Measurements from ENCODE around the gene LHFPL6. TPM values are rescaled to one million over a fixed set of nuclear protein-coding genes. Genes with fewer than 3 reads are reported as not detected.

The LHFPL6 gene
- total and polyA plus RNA-seq, 8 donors, result 1.8 to 13.4 (median 7.1) TPM

DNA sequence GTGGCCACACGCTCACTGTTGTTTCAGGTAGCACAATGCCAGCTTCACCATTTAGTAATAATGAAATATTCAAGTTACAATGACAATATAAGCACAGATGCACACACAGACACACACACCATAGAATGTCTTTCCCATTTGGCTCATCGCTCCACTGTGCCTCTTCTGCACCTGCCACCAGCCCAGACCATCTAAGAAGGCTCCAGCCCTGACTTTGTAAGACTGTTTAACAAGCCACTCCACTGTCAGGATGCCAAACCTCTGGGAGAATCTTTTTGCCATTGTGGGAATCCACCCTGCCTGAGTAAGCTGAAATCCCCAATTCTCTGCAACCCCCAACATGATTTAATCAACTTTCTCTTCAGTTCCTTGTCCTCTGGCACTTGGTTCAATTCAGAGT is 60.6 kb downstream of the LHFPL6 start:
- whole genome bisulfite sequencing, 2 donors, result 72 to 90% methylated on average over 2 of the region's 2 CpGs
- Histone ChIP-seq H3K4me1 (no peaks in the 10 kb centered on the region), H3K27ac (no peak overlapping the region), H3K27me3 (no peaks in the 10 kb centered on the region), H3K4me3 (no peak overlapping the region), H3K9me3 (no peaks in the 10 kb centered on the region), H3K36me3 (no peaks in the 10 kb centered on the region)
- DNase-seq (no peak), ATAC-seq (no peak), FAIRE-seq (no peak)
- TF ChIP-seq, protein P1, sequence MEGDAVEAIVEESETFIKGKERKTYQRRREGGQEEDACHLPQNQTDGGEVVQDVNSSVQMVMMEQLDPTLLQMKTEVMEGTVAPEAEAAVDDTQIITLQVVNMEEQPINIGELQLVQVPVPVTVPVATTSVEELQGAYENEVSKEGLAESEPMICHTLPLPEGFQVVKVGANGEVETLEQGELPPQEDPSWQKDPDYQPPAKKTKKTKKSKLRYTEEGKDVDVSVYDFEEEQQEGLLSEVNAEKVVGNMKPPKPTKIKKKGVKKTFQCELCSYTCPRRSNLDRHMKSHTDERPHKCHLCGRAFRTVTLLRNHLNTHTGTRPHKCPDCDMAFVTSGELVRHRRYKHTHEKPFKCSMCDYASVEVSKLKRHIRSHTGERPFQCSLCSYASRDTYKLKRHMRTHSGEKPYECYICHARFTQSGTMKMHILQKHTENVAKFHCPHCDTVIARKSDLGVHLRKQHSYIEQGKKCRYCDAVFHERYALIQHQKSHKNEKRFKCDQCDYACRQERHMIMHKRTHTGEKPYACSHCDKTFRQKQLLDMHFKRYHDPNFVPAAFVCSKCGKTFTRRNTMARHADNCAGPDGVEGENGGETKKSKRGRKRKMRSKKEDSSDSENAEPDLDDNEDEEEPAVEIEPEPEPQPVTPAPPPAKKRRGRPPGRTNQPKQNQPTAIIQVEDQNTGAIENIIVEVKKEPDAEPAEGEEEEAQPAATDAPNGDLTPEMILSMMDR (IDR thresholded peaks at IDR 0.05), result no peak
- intact Hi-C loops (cut with DNase I), result no loop called here

DNA sequence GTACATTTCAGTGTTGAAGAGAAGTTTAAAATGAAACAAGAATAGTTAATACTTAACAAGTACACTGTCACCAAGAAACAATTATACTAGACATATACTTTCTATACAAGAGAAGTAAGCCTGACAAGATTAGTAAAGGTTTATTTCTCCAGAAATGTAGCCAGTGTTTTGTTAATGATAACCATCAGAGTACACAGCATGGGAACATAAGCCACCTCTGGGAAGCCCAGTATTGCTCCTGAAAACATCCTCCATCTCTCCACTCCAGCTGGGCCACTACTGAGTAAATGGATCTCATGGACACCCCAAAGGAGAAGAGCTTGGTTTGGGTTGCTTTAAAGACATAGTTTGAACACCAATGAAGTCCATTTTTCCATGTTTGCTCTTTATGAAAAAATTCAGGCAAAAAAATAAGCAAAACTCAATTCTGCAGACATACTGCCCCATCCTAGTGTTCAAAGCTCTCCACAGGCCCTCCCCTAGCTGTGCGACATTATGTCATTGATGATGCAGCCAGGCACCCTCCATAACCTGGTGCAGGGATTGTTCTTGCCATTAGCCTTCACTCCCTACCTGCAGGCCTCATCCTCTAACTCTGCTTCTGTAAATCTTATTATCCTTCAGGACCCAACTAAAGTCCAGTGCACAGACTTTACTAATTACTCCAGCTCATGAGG is 61.9 kb downstream of the LHFPL6 start:
- Histone ChIP-seq H3K4me1 (no peaks in the 10 kb centered on the region), H3K27ac (no peak overlapping the region), H3K4me3 (no peak overlapping the region), H3K27me3 (no peaks in the 10 kb centered on the region), H3K9me3 (no peaks in the 10 kb centered on the region), H3K36me3 (no peaks in the 10 kb centered on the region)
- no peak for DNase-seq
- FAIRE-seq, result no peak
- intact Hi-C loops (cut with DNase I), result no loop called here
- ATAC-seq, result no peak
- 94 to 100% methylated on average over 1 of the region's 1 CpG for WGBS, 2 donors
- TF ChIP-seq, protein P1 (IDR thresholded peaks at IDR 0.05), result no peak

DNA sequence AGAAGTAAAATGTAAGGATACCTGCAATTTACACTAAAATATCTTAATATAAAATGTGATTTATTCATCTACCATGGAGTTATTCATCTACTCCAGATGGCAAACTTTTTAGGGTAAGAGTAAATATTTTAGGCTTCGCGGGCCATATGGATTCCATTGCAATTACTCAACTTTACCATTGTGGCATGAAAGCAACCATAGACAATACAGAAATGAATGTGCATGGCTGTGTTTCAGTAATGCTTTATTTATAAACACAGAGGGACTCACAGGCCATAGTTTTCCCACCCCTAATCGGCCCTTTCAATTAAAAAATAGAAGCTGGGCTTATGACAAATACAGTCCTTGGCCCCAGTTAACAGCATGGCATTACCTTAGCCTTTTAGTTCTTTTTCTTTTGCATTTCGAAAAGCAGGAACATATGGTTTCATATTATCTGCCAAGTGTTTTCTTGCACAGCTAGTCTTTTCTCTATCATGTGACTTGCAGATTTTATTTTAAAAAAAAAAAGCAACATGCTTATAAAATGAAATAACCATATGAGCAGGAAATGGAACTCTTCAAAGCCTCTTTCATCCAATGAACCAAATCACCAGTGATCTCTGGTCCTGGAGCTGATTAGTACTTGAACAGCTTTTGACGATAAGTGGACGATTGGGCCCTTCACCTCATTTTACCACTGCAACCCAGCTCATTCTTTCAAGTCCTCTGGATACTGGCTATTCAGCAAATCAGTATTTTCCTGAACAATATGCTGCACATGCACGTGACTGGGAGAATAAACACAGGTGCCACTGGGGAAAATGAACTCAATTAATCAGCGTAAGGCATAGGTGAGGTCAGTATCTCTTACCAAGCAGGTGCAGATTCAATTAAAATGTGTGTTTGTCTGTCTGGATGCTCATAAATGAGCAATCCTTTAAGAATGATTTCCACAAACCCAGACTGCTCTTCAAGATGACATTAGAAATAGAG is 63.9 kb downstream of the LHFPL6 start:
- WGBS, 2 donors, result 68 to 69% methylated on average over 8 of the region's 8 CpGs
- FAIRE-seq (no peak), DNase-seq (no peak), ATAC-seq (peak in 3 of 4 donors; percentile 15 to 37 (median 21))
- Histone ChIP-seq H3K4me1 (no peaks in the 10 kb centered on the region), H3K4me3 (no peak overlapping the region), H3K27ac (no peak overlapping the region), H3K36me3 (no peaks in the 10 kb centered on the region), H3K27me3 (no peaks in the 10 kb centered on the region), H3K9me3 (no peaks in the 10 kb centered on the region)
- TF ChIP-seq, protein P1 (IDR thresholded peaks at IDR 0.05), result no peak
- intact Hi-C loops (cut with DNase I), result no loop called here

DNA sequence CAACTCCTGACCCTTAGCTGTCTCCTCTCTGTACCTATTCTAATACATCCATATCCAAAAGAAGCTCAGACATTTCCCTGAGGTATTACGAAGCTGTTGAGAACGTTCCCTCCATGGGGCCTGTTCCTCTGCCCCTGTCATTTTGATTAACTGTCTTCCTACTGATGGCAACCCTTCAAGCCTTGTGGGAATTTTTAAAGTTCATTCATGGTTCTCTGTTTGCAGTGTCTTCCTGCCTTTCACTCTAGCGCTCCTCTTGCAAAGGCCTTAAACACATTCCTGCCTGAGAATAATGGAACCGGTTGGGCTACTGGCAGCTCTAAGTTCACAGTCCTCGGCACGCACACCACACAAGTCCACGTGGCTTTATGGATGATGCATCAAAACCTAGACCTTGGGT is 66.1 kb downstream of the LHFPL6 start:
- TF ChIP-seq, protein P1 (IDR thresholded peaks at IDR 0.05), result no peak
- Histone ChIP-seq H3K4me1 (no peaks in the 10 kb centered on the region), H3K27me3 (no peaks in the 10 kb centered on the region), H3K9me3 (no peaks in the 10 kb centered on the region), H3K4me3 (no peak overlapping the region), H3K36me3 (no peaks in the 10 kb centered on the region), H3K27ac (no peak overlapping the region)
- intact Hi-C loops (cut with DNase I), result no loop called here
- ATAC-seq (no peak), FAIRE-seq (no peak), DNase-seq (no peak)
- WGBS, 2 donors, result 68 to 69% methylated on average over 7 of the region's 7 CpGs
